Panc1 (cell line): Measurements from ENCODE around the gene OR51Q1. TPM values are rescaled to one million over a fixed set of nuclear protein-coding genes. Genes with fewer than 3 reads are reported as not detected.
A peak's percentile ranks its signal among the peaks of the same experiment; 100 is the strongest.

Experiments used
- ATAC-seq: fragments of 200-7000 bp; cut with Tn5 transposase; 2 replicates; pipeline ENCODE4 v1.9.1; 2020; ENCODE audit warnings: mild to moderate bottlenecking, moderate library complexity
- Bru-seq: library from RNA; stranded (reverse); fragments of 400-500 nt; gene quantifications from one replicate; lab custom pipeline; 2021; lab: Mats Ljungman, UMichigan
- BruChase-seq, 2 experiments: library from RNA; stranded (reverse); fragments of 400-500 nt; gene quantifications; one replicate each; lab custom pipeline; 2021; lab: Mats Ljungman, UMichigan
- BruUV-seq: library from RNA; stranded (reverse); fragments of 400-500 nt; replicated peaks from 2 replicates; lab custom pipeline; 2021; lab: Mats Ljungman, UMichigan
- CTCF ChIA-PET: fragments of 300-600 bp; sonication (Branson Sonifier 250); formaldehyde crosslinking; loops from one replicate; lab custom pipeline; 2022; ENCODE audit warnings: antibody characterized with exemption; lab: Charles Lee
- POLR2A ChIA-PET: fragments of 300-600 bp; sonication (Branson Sonifier 250); formaldehyde crosslinking; loops from one replicate; lab custom pipeline; 2022; ENCODE audit warnings: antibody characterized with exemption; lab: Charles Lee
- DNase-seq: peaks from one replicate; pipeline ENCODE4 v3.0.0-alpha.2; 2010; ENCODE audit warnings: low read depth, low spot score
- H3K27ac ChIP-seq: 2 replicates; pipeline ENCODE4 v1.5.1; 2011; ENCODE audit warnings: mild to moderate bottlenecking, low read length, inconsistent platforms
- H3K27me3 ChIP-seq: fragments of 200-500 bp; sonication (Bioruptor generic); 2 replicates; pipeline ENCODE4 v1.6.0; 2014; ENCODE audit warnings: low read length, inconsistent platforms; ENCODE audit not compliant: control insufficient read depth, insufficient read depth
- H3K36me3 ChIP-seq: fragments of 200-500 bp; sonication (Bioruptor generic); 2 replicates; pipeline ENCODE4 v1.5.1; 2014; ENCODE audit warnings: inconsistent platforms, mild to moderate bottlenecking, low read length, moderate library complexity; ENCODE audit not compliant: control insufficient read depth, insufficient read depth
- H3K4me1 ChIP-seq: 2 replicates; pipeline ENCODE4 v1.5.1; 2011; ENCODE audit warnings: inconsistent platforms, mild to moderate bottlenecking, low read length, moderate library complexity; ENCODE audit not compliant: control insufficient read depth, insufficient read depth
- H3K4me3 ChIP-seq, 2 experiments: 2 replicates each; pipeline ENCODE4 v1.5.1; 2011 to 2012; ENCODE audit warnings: low read depth in 2 of 2, low read length in 2 of 2, mild to moderate bottlenecking in 2 of 2, inconsistent platforms in 1 of 2, moderate library complexity in 1 of 2
- H3K9me3 ChIP-seq: fragments of 200-500 bp; sonication (Bioruptor generic); 2 replicates; pipeline ENCODE4 v1.5.1; 2014; ENCODE audit warnings: low read depth, mild to moderate bottlenecking, inconsistent platforms, low read length, moderate library complexity; ENCODE audit not compliant: control insufficient read depth, insufficient read depth
- CTCF ChIP-seq: fragments of 450-650 bp; IDR thresholded peaks from 2 replicates; pipeline ENCODE4 v1.5.1; 2017; ENCODE audit warnings: mild to moderate bottlenecking
- POLR2AphosphoS5 ChIP-seq: IDR thresholded peaks from 2 replicates; pipeline ENCODE4 v1.6.1; 2012; ENCODE audit warnings: mild to moderate bottlenecking, low read depth, low read length, moderate library complexity
- REST ChIP-seq, 2 experiments: IDR thresholded peaks; 2 replicates each; pipeline ENCODE4 v1.6.1; 2011 to 2012; ENCODE audit warnings: low read depth in 2 of 2, control low read depth in 1 of 2, low read length in 1 of 2, mild to moderate bottlenecking in 1 of 2, moderate library complexity in 1 of 2; ENCODE audit not compliant: insufficient read depth in 1 of 2
- SIN3A ChIP-seq: IDR thresholded peaks from 2 replicates; pipeline ENCODE4 v1.6.1; 2012; ENCODE audit warnings: low read depth, mild to moderate bottlenecking, low read length, moderate library complexity, borderline replicate concordance; ENCODE audit not compliant: insufficient read depth
- TCF7L2 ChIP-seq: IDR thresholded peaks from 2 replicates; pipeline ENCODE4 v1.6.1; 2011; ENCODE audit warnings: mild to moderate bottlenecking, low read depth, low read length, inconsistent platforms
- in situ Hi-C: cut with HindIII; loops from 2 replicates; pipeline ENCODE4 v1.10.0; 2016; ENCODE audit warnings: low sequenced_read_pairs, low pct_unique_long_range_greater_than_20kb
- intact Hi-C: fragments of 100-400 bp; cut with micrococcal nuclease; formaldehyde crosslinking; loops from one replicate; pipeline ENCODE4 v1.10.0; 2022; ENCODE audit not compliant: unreplicated experiment
- long read RNA-seq: library from polyadenylated mRNA; unstranded; transcript quantifications from one replicate; pipeline ENCODE4 v2.0.0, GENCODE V29; 2021; ENCODE audit not compliant: unreplicated experiment
- polyA plus RNA-seq: library from polyadenylated mRNA; unstranded; fragments of >200 nt; gene quantifications from one replicate; pipeline ENCODE4 v1.2.1, GENCODE V29; 2012; ENCODE audit warnings: missing spikeins; ENCODE audit not compliant: insufficient read length
- total RNA-seq: library from RNA; stranded (reverse); gene quantifications from one replicate; pipeline ENCODE4 v1.2.1, GENCODE V29; 2021; ENCODE audit not compliant: unreplicated experiment

OR51Q1 gene
- total RNA-seq, result not detected
- not detected for polyA plus RNA-seq
- not detected for Bru-seq, nascent RNA
- not detected for BruChase-seq, experiment 1, labeled RNA remaining after a 2-hour chase
- BruChase-seq, experiment 2, labeled RNA remaining after a 6-hour chase, result not detected
- long read RNA-seq, result 0 reads

- H3K4me3 ChIP-seq, result no peak within 1 kb of the TSS
- no peaks in the 10 kb centered on the region for H3K9me3 ChIP-seq
- ChIA-PET CTCF (no interaction called here), POLR2A (no interaction called here)
- H3K4me1 ChIP-seq, result no peaks in the 10 kb centered on the region
- H3K27me3 ChIP-seq, result peaks cover 4% of the 10 kb centered on the region; the same call in 1 of the 2 replicates
- no peaks in the 10 kb centered on the region for H3K36me3 ChIP-seq
- DNase-seq (no peak), ATAC-seq (no peak)
- TF ChIP-seq REST (IDR thresholded peaks at IDR 0.05; ENCODE audit: insufficient read depth in 1 of 2, low read depth in 2 of 2, low read length in 1 of 2) (no peak), TCF7L2 (no peak), SIN3A (no peak), POLR2AphosphoS5 (no peak), CTCF (no peak)
- intact Hi-C loops, result no loop called here
- no TSS peak for BruUV-seq
- H3K27ac ChIP-seq, result no peak within 1 kb of the TSS
- in situ Hi-C loops, result no loop called here
Measured at GRCh38 chr11:5421811-5422210, at the start of gene OR51Q1. OR51Q1 (plus strand) TSS chr11:5422111; CDS start chr11:5422201, 90 bp downstream.

GRCh38 chr11:5380740-5381342, 41.1 kb upstream of the OR51Q1 start:
- H3K9me3 ChIP-seq, result no peaks in the 10 kb centered on the region
- in situ Hi-C loops, result no loop called here
- ChIA-PET POLR2A (no interaction called here), CTCF (no interaction called here)
- TF ChIP-seq POLR2AphosphoS5 (no peak), CTCF (peak; percentile 88)
- H3K36me3 ChIP-seq, result no peaks in the 10 kb centered on the region
- intact Hi-C loops, result loop anchor here (1.0 to 5.0 kb wide), 4 partner anchors 176 to 755 kb away; partner anchors contain the start of gene OR52N2
- no peak overlapping the region for H3K27ac ChIP-seq
- H3K4me3 ChIP-seq, result no peak overlapping the region
- peak; percentile 99 for ATAC-seq
- no TSS peak for BruUV-seq
- H3K27me3 ChIP-seq, result no peaks in the 10 kb centered on the region
- no peaks in the 10 kb centered on the region for H3K4me1 ChIP-seq
- peak; percentile 45 for DNase-seq
